Panc1 (cell line): ENCODE measurements around the gene CYP27B1.
"Not testable (repeated sequence)": the region's sequence is repeated elsewhere in the genome, so short reads cannot be mapped to it uniquely, and the experiment has no call there.

Experiments
- REST ChIP-seq, 2 experiments: IDR thresholded peaks; 2 replicates each; pipeline ENCODE4 v1.6.1; 2011 to 2012; ENCODE audit warnings: low read depth in 2 of 2, control low read depth in 1 of 2, low read length in 1 of 2, mild to moderate bottlenecking in 1 of 2, moderate library complexity in 1 of 2; ENCODE audit not compliant: insufficient read depth in 1 of 2
- SIN3A ChIP-seq: IDR thresholded peaks from 2 replicates; pipeline ENCODE4 v1.6.1; 2012; ENCODE audit warnings: low read depth, mild to moderate bottlenecking, low read length, moderate library complexity, borderline replicate concordance; ENCODE audit not compliant: insufficient read depth
- TCF7L2 ChIP-seq: IDR thresholded peaks from 2 replicates; pipeline ENCODE4 v1.6.1; 2011; ENCODE audit warnings: mild to moderate bottlenecking, low read depth, low read length, inconsistent platforms
- TF ChIP-seq, protein P1 (sequence below): fragments of 450-650 bp; IDR thresholded peaks from 2 replicates; pipeline ENCODE4 v1.5.1; 2017; ENCODE audit warnings: mild to moderate bottlenecking

- TF ChIP-seq, protein P1, sequence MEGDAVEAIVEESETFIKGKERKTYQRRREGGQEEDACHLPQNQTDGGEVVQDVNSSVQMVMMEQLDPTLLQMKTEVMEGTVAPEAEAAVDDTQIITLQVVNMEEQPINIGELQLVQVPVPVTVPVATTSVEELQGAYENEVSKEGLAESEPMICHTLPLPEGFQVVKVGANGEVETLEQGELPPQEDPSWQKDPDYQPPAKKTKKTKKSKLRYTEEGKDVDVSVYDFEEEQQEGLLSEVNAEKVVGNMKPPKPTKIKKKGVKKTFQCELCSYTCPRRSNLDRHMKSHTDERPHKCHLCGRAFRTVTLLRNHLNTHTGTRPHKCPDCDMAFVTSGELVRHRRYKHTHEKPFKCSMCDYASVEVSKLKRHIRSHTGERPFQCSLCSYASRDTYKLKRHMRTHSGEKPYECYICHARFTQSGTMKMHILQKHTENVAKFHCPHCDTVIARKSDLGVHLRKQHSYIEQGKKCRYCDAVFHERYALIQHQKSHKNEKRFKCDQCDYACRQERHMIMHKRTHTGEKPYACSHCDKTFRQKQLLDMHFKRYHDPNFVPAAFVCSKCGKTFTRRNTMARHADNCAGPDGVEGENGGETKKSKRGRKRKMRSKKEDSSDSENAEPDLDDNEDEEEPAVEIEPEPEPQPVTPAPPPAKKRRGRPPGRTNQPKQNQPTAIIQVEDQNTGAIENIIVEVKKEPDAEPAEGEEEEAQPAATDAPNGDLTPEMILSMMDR = not testable (repeated sequence)
- TF ChIP-seq TCF7L2; SIN3A; REST (IDR thresholded peaks at IDR 0.05; ENCODE audit: insufficient read depth in 1 of 2, low read depth in 2 of 2, low read length in 1 of 2): not testable (repeated sequence)
Measured at GRCh38 chr12:57721846-57722608, 44.9 kb downstream of the CYP27B1 start.
